A549 (cell line): ENCODE results near the gene GFY. TPM values are rescaled to one million over a fixed set of nuclear protein-coding genes. Genes with fewer than 3 reads are reported as not detected.

Source experiments
- polyA plus RNA-seq, 4 experiments: library from polyadenylated mRNA; depleted of rRNA in 3 of 4; stranded (reverse); fragments of >200 nt; fragmentation: RNase III in 1 of 4; extraction: RNeasy Plus Mini Kit Qiagen cat#74134 plus additional on column Dnase treatment in 1 of 4; gene quantifications; 2 replicates in 3 of 4; 3 replicates in 1 of 4; pipeline ENCODE4 v1.2.3, GENCODE V29; 2011 to 2017

The GFY gene
- polyA plus RNA-seq, 2 of the 4 experiments (the other 2 are of a cell fraction) = 0.06 TPM; not detected in 1

Other genes starting within 250 kb of the GFY start
- 5.9 and 8.6 TPM in 2 replicates for gene SLC6A16, start 100.2 kb upstream of the GFY start, polyA plus RNA-seq (2011; rRNA removed)
- gene SLC6A16, start 100.2 kb upstream of the GFY start, polyA plus RNA-seq (2017; fragmentation: RNase III; extraction: RNeasy Plus Mini Kit Qiagen cat#74134 plus additional on column Dnase treatment) = 2.4 to 3.2 TPM (median 3.2 TPM) in 3 replicates
- gene CD37, start 90.0 kb upstream of the GFY start, polyA plus RNA-seq (2011; rRNA removed) = not detected in 2 replicates
- gene CD37, start 90.0 kb upstream of the GFY start, polyA plus RNA-seq (2017; fragmentation: RNase III; extraction: RNeasy Plus Mini Kit Qiagen cat#74134 plus additional on column Dnase treatment) = 0.13 to 0.22 TPM in 2 of 3 replicates, not detected in the other
- gene TEAD2, start 63.0 kb upstream of the GFY start, polyA plus RNA-seq (2011; rRNA removed) = 15.9 and 20.3 TPM in 2 replicates
- 19.0 to 26.3 TPM (median 25.3 TPM) in 3 replicates for gene TEAD2, start 63.0 kb upstream of the GFY start, polyA plus RNA-seq (2017; fragmentation: RNase III; extraction: RNeasy Plus Mini Kit Qiagen cat#74134 plus additional on column Dnase treatment)
- gene DKKL1, start 61.5 kb upstream of the GFY start, polyA plus RNA-seq (2011; rRNA removed) = 0.53 and 0.91 TPM in 2 replicates
- gene DKKL1, start 61.5 kb upstream of the GFY start, polyA plus RNA-seq (2017; fragmentation: RNase III; extraction: RNeasy Plus Mini Kit Qiagen cat#74134 plus additional on column Dnase treatment) = 0.26 to 0.68 TPM (median 0.37 TPM) in 3 replicates
- 0.08 TPM in 2 replicates for gene KASH5, start 37.1 kb upstream of the GFY start, polyA plus RNA-seq (2011; rRNA removed)
- 0.17 TPM in 1 of 3 replicates, not detected in the others for gene KASH5, start 37.1 kb upstream of the GFY start, polyA plus RNA-seq (2017; fragmentation: RNase III; extraction: RNeasy Plus Mini Kit Qiagen cat#74134 plus additional on column Dnase treatment)
- not detected in 2 replicates for gene PTH2, start 1.9 kb upstream of the GFY start, polyA plus RNA-seq (2011; rRNA removed)
- gene PTH2, start 1.9 kb upstream of the GFY start, polyA plus RNA-seq (2017; fragmentation: RNase III; extraction: RNeasy Plus Mini Kit Qiagen cat#74134 plus additional on column Dnase treatment) = not detected in 3 replicates
- gene SLC17A7, start 16.1 kb downstream of the GFY start, polyA plus RNA-seq (2011; rRNA removed) = 0.48 and 0.50 TPM in 2 replicates
- gene SLC17A7, start 16.1 kb downstream of the GFY start, polyA plus RNA-seq (2017; fragmentation: RNase III; extraction: RNeasy Plus Mini Kit Qiagen cat#74134 plus additional on column Dnase treatment) = 0.35 to 0.44 TPM (median 0.39 TPM) in 3 replicates
- 74.1 and 89.7 TPM in 2 replicates for gene PIH1D1, start 26.4 kb downstream of the GFY start, polyA plus RNA-seq (2011; rRNA removed)
- gene PIH1D1, start 26.4 kb downstream of the GFY start, polyA plus RNA-seq (2017; fragmentation: RNase III; extraction: RNeasy Plus Mini Kit Qiagen cat#74134 plus additional on column Dnase treatment) = 96.8 to 114 TPM (median 113 TPM) in 3 replicates
- gene ALDH16A1, start 27.8 kb downstream of the GFY start, polyA plus RNA-seq (2011; rRNA removed) = 9.7 and 10.2 TPM in 2 replicates
- gene ALDH16A1, start 27.8 kb downstream of the GFY start, polyA plus RNA-seq (2017; fragmentation: RNase III; extraction: RNeasy Plus Mini Kit Qiagen cat#74134 plus additional on column Dnase treatment) = 19.9 to 23.0 TPM (median 23.0 TPM) in 3 replicates
- gene FLT3LG, start 48.8 kb downstream of the GFY start, polyA plus RNA-seq (2011; rRNA removed) = 0.42 and 0.58 TPM in 2 replicates
- 0.99 to 1.2 TPM (median 1.0 TPM) in 3 replicates for gene FLT3LG, start 48.8 kb downstream of the GFY start, polyA plus RNA-seq (2017; fragmentation: RNase III; extraction: RNeasy Plus Mini Kit Qiagen cat#74134 plus additional on column Dnase treatment)
- 5,391 and 5,410 TPM in 2 replicates for gene RPL13A, start 62.2 kb downstream of the GFY start, polyA plus RNA-seq (2011; rRNA removed)
- gene RPL13A, start 62.2 kb downstream of the GFY start, polyA plus RNA-seq (2017; fragmentation: RNase III; extraction: RNeasy Plus Mini Kit Qiagen cat#74134 plus additional on column Dnase treatment) = 3,383 to 3,595 TPM (median 3,438 TPM) in 3 replicates
- 2,624 and 3,014 TPM in 2 replicates for gene RPS11, start 71.0 kb downstream of the GFY start, polyA plus RNA-seq (2011; rRNA removed)
- 3,721 to 3,877 TPM (median 3,793 TPM) in 3 replicates for gene RPS11, start 71.0 kb downstream of the GFY start, polyA plus RNA-seq (2017; fragmentation: RNase III; extraction: RNeasy Plus Mini Kit Qiagen cat#74134 plus additional on column Dnase treatment)
- gene FCGRT, start 87.3 kb downstream of the GFY start, polyA plus RNA-seq (2011; rRNA removed) = 25.7 and 32.0 TPM in 2 replicates
- gene FCGRT, start 87.3 kb downstream of the GFY start, polyA plus RNA-seq (2017; fragmentation: RNase III; extraction: RNeasy Plus Mini Kit Qiagen cat#74134 plus additional on column Dnase treatment) = 20.0 to 28.4 TPM (median 28.4 TPM) in 3 replicates
- gene RCN3, start 102.6 kb downstream of the GFY start, polyA plus RNA-seq (2011; rRNA removed) = 0.31 and 0.41 TPM in 2 replicates
- 1.6 to 2.1 TPM (median 1.8 TPM) in 3 replicates for gene RCN3, start 102.6 kb downstream of the GFY start, polyA plus RNA-seq (2017; fragmentation: RNase III; extraction: RNeasy Plus Mini Kit Qiagen cat#74134 plus additional on column Dnase treatment)
- 49.0 and 52.5 TPM in 2 replicates for gene NOSIP, start 155.2 kb downstream of the GFY start, polyA plus RNA-seq (2011; rRNA removed)
- 98.0 to 105 TPM (median 101 TPM) in 3 replicates for gene NOSIP, start 155.2 kb downstream of the GFY start, polyA plus RNA-seq (2017; fragmentation: RNase III; extraction: RNeasy Plus Mini Kit Qiagen cat#74134 plus additional on column Dnase treatment)
- gene PRRG2, start 155.9 kb downstream of the GFY start, polyA plus RNA-seq (2011; rRNA removed) = 0.53 and 0.82 TPM in 2 replicates
- 0.68 to 1.1 TPM (median 1.0 TPM) in 3 replicates for gene PRRG2, start 155.9 kb downstream of the GFY start, polyA plus RNA-seq (2017; fragmentation: RNase III; extraction: RNeasy Plus Mini Kit Qiagen cat#74134 plus additional on column Dnase treatment)
- gene PRR12, start 165.8 kb downstream of the GFY start, polyA plus RNA-seq (2011; rRNA removed) = 0.78 and 1.6 TPM in 2 replicates
- 13.0 to 16.3 TPM (median 15.6 TPM) in 3 replicates for gene PRR12, start 165.8 kb downstream of the GFY start, polyA plus RNA-seq (2017; fragmentation: RNase III; extraction: RNeasy Plus Mini Kit Qiagen cat#74134 plus additional on column Dnase treatment)
- 45.9 and 47.6 TPM in 2 replicates for gene RRAS, start 214.8 kb downstream of the GFY start, polyA plus RNA-seq (2011; rRNA removed)
- 49.2 to 55.4 TPM (median 50.2 TPM) in 3 replicates for gene RRAS, start 214.8 kb downstream of the GFY start, polyA plus RNA-seq (2017; fragmentation: RNase III; extraction: RNeasy Plus Mini Kit Qiagen cat#74134 plus additional on column Dnase treatment)
- 4.0 and 6.1 TPM in 2 replicates for gene SCAF1, start 216.8 kb downstream of the GFY start, polyA plus RNA-seq (2011; rRNA removed)
- gene SCAF1, start 216.8 kb downstream of the GFY start, polyA plus RNA-seq (2017; fragmentation: RNase III; extraction: RNeasy Plus Mini Kit Qiagen cat#74134 plus additional on column Dnase treatment) = 41.0 to 47.9 TPM (median 47.2 TPM) in 3 replicates
- 54.0 and 68.6 TPM in 2 replicates for gene IRF3, start 240.5 kb downstream of the GFY start, polyA plus RNA-seq (2011; rRNA removed)
- gene IRF3, start 240.5 kb downstream of the GFY start, polyA plus RNA-seq (2017; fragmentation: RNase III; extraction: RNeasy Plus Mini Kit Qiagen cat#74134 plus additional on column Dnase treatment) = 88.5 to 114 TPM (median 103 TPM) in 3 replicates
- gene BCL2L12, start 240.5 kb downstream of the GFY start, polyA plus RNA-seq (2011; rRNA removed) = 26.6 and 29.2 TPM in 2 replicates
- gene BCL2L12, start 240.5 kb downstream of the GFY start, polyA plus RNA-seq (2017; fragmentation: RNase III; extraction: RNeasy Plus Mini Kit Qiagen cat#74134 plus additional on column Dnase treatment) = 47.8 to 53.0 TPM (median 48.6 TPM) in 3 replicates